Brain pericyte (primary cell): ENCODE measurements around the gene MAP3K10.

ENCODE experiments used
- DNase-seq: peaks from one replicate; pipeline ENCODE4 v3.0.0-alpha.2; 2012; ENCODE audit warnings: low read depth, low spot score

The MAP3K10 gene

DNA sequence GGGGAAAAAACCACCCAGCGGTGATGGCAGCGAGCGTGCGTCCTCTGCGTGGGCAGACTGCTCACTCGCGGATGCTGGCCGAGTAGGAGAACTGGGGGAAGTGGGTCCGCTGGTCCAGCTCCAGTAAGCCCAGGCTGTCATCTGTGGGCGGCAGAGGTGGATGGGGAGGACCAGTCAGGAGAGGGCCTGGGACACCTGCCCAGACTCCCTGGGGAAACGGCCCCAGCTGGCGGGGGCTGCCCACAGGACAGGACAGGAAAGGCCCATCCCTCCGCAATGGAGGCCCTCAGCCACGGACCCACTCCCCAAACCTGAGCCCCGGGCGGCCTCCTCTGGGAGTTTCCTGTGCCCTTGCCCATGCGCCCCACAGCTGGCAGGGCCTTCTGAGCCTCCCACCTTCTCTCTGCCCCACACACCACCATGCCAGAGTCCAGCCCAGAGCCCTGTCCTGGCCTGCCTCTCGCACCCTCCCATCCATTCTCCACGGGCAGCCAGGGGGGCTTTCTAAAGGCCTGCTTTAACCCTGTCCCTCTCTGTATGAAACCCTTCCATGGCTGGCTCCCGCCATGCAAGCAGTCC, 42.7 kb downstream of the MAP3K10 start:
- no peak for DNase-seq

DNA sequence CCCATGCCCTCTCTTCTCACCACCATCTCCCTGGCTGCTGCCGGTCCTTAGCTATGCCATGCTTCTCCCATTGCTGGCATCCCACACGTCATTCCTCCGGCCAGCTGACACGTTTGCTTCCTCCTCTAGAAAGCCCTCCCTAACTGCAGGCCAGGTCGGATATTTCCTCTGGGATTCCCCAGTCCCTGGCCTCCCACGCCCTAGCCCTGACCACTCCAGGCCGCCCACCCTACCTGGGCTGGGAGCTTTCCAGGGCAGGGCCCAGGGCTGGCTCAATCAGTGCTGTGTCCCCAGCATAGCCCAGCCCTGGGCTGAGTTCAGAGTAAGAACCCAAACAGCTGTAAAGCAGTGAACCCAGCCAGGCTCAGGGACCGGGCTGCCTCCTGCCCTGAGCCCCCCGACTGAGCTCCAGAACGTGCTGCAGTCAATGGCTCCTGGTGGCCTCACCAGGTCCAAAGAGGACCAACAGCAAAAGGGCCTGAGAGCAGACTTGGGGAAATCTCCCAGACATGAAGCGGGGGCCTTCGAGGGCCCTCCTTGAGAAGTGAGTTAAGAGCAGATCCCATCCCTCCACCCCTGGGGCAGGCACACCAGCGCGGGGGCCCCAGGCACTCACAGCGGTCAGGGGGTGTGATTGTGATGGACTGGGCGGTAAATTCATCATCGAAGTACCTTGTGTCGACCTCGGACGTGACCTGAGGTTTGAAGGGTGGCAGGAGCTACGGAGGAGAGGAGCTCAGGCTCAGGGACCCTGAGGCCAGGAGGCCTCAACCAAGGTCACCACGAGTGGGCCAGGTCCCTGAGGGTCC, 43.4 kb downstream of the MAP3K10 start:
- no peak for DNase-seq

DNA sequence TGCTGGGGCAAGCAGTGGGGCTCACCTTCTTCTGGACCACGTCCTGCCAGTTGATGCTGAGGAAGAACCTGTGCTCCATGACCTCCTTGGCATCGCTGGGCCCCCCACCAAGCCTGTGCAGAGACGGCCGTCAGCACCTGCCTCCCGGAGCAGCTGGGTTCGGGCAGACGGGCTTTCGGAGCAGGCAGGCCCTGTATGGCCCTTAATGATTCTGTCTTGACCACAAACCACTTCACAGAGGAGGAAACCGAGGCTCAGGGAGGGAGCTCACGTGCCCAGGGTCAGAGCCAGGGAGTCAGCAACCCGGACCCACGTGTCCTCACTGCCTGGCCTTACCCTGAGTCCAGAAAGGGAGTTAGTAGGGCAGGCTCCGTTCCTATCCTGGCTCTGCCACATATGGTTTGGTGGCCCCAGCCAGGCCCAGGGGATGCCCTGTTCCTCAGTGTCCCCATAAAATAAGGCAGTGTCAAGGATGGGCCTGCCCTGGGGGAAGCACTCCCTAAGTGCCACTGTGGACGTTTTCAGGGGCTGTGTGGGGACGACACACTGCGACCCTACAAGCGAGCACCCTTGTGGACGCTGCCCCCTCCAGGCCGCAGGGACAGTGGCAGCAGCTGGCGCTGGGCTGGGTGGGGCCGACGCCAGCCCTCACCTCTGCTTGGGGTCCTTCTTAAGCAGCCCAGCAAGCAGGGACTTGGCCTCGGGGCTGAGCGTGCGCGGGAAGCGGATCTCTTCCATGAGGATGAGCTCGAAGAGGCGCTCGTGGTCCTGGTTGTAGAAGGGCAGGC, 44.2 kb downstream of the MAP3K10 start:
- no peak for DNase-seq

DNA sequence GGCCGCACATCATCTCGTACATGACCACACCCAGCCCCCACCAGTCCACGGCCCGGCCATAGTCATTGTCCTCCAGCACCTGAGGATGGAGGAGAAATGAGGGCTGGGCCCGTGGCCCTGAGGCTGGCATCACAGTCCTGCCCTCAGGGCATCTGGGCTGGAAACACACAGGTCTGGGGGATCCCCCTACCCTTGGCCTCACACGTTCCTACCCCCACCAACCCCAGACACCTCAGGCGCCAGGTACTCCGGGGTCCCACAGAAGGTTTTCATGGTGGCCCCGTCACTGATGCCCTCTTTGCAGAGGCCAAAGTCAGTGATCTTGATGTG, 44.8 kb downstream of the MAP3K10 start:
- no peak for DNase-seq

DNA sequence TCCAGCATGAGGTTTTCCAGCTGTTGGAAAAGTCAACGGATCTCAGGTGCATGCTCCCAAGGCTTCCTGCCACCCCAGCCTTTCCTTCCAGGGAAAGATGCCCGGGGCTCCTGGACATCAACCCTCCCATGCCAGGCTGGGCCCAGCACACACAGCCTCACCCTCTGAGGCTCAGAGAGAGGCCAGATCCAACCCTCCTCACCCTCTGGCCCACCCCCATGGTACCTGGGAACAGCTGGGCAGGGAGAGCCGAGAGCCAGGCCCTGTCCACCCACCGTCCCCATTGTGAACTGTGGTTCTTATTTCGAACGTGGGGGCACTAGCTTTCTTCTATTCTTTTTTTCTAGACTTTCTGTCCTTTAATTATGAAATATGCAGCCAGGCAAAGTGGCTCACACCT, 45.1 kb downstream of the MAP3K10 start:
- DNase-seq: no peak

DNA sequence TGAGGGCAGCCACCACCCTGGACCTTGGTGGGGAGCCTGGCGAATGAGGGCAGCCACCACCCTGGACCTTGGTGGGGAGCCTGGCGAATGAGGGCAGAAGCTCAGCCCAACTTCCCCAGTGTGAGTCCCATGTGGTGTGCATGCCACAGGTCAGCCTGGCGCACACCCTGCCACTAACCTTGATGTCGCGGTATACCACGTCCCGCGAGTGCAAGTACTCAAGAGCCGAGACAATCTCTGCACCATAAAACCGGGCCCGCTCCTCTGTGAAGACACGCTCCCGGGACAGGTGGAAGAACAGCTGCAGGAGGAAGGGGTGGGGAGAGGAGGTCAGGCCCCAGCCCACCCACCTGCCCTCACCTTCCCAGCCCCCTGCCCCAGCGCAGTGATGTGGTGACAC, 46.6 kb downstream of the MAP3K10 start:
- no peak for DNase-seq

DNA sequence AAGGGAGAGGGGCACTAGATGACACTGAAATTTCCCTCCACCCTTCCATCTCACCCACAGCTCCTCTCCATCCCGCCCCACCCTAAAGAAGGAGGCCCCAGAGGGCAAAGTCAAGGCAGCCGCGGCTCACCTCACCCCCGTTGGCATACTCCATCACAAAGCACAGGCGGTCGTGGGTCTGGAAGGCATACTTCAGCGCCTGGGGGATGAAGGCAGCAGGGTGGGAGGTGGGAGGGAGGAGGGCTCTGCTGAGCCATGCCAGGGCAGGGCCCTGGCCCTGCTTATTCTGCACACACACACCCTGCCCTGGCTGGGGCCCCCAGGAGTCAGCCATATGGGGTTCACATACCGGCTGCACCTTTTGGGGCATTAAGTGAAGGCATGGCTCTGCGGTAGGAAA, 47.5 kb downstream of the MAP3K10 start:
- no peak for DNase-seq

DNA sequence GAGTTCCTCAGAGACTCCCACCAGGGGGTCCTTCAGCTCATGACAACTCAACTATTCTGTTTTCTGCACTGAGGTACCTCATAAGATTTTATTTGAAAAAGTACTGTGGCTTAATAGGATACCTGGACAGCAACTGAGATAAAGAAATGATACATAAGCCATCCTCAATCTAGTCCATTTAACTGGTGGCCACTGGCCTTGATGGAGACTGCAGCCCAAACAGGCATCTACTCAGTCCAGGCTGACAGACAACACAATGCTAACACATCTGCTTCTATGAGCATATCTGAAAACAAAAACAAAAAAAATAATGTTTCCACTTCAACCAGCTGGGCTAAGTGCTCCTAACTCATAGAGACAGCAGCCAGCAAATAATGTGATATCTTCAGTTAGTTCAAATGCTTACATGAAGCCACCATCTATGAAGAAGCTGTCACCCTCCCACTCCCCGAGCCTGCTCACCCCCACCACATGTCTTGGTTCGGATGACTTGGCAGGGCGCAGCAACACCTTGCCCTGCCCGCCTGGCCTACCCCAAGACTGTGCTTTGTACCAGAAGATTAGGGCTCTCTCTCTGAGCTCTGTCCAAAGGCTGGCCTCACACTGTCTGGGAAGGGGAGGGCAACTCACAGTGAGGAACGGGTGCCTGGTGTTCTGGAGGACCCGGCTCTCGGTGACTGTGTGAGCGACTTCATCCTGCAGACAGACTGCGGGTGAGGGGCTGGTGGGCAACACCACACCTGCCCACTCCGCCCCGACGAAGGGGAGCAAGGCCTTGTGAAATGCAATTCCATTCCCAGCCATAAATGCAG, 48.4 kb downstream of the MAP3K10 start:
- DNase-seq: no peak

DNA sequence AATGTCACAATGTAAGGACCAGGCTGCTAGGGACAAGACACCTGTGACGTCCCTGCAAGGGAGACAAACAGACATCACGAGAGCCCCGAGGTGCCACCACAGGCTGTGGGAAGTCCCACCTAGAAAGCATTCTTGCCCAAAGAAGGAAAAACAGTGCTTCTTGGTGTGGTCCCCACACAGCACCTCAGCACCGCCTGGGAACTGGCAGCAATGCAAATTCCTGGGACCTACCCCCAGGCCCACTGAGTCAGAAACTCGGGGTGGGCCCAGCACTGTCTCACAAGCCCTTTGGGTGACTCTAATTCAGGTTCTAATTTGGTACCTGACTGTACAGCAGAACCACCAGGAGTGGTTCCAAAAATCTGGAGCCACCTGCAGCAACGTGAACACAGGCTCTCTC, 49.1 kb downstream of the MAP3K10 start:
- no peak for DNase-seq

DNA sequence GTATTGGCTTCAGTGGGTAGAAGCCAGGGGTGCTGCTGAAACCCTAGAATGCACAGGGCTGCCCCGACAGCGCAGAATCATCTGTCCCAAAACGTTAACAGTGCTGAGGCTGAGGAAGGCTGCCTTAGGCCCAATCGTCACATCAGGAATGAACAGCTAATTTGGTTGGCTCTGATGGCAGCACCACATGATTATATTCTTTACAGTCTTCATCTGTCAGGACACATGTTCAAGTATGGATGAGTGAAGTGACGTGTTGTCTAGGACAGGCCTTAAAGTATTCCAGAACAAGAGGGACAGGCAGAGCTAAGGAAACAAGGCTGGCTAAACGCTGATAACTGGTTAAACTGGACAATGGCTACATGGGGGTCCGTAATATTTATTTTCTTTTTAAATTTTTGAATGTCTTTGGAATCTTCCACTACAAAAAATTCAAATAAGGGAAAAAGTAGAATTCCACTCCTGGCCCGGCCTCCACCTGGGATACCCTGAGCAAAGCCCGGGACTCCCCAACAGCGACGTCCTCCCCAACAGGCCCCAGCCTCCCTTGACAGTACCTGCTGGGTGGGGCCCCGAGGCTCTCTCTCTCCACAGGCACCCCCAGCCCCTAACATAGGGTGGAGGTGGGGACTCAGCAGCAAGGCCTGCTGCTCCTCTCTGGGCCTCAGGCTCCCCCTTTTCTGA, 50.0 kb downstream of the MAP3K10 start:
- DNase-seq: no peak

DNA sequence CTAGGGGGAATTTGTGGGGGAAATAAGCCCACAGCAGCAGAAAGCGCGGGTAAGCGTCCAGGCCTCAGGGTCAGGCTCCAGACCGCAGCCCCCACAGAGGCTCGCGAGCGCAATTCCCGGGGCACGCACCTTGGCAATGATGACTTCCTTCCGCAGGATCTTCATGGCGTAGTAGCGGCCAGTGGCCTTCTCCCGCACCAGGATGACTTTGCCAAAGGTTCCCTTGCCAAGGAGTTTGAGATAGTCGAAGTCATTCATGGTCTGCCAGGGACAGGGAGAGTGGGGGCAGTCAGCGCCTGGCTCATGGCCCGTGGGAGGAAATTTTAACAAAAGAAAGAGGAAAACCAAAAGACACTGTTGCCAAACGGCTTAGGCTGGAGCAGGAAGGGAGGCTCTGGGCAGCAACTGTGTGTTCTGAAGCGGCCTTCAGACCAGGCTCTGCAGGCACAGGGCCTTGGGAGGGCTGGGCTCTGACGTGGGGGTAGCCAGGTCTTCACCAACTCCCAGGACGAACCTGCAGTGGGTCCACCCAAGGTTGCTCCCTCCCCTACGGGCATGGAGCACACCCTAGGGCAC, 50.7 kb downstream of the MAP3K10 start:
- no peak for DNase-seq

DNA sequence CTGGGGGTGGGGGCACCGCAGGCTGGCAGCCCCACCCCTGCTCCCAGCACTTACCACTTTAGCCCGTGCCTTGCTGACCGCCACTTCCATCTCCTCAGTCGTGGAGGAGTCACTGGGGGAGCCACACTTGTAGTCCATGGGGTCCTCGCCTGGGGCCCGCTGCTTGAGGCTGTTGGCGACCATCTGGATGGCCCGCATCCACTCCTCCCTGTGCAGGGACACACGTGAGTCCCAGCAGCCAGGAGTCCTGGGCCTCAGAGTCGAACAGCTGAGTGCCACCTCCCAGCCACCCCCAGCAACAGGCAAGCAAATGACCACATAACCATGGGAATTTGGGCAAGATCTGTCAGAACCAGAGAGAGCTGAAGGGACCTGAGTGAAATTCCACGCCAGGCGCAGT, 51.3 kb downstream of the MAP3K10 start:
- DNase-seq: no peak

DNA sequence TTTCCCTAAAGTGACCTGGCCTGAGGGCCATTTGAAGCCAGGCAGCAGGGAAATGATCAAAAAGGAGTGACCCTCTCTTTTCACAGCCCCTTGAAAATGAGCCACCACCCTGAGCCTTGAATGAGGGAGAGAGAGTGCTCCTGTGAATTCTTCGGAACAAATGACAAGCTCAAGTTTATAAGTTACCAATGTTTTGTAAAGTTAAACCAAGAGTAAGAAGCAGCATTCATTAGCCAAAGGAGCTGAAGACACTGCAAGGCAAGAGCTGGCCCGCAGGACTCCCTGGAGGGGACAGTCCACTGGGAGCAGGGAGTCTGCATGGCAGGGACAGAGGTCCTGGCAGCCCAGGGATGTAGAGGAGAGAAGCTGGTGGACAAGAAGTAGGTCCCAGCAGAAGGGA, 52.0 kb downstream of the MAP3K10 start:
- no peak for DNase-seq

DNA sequence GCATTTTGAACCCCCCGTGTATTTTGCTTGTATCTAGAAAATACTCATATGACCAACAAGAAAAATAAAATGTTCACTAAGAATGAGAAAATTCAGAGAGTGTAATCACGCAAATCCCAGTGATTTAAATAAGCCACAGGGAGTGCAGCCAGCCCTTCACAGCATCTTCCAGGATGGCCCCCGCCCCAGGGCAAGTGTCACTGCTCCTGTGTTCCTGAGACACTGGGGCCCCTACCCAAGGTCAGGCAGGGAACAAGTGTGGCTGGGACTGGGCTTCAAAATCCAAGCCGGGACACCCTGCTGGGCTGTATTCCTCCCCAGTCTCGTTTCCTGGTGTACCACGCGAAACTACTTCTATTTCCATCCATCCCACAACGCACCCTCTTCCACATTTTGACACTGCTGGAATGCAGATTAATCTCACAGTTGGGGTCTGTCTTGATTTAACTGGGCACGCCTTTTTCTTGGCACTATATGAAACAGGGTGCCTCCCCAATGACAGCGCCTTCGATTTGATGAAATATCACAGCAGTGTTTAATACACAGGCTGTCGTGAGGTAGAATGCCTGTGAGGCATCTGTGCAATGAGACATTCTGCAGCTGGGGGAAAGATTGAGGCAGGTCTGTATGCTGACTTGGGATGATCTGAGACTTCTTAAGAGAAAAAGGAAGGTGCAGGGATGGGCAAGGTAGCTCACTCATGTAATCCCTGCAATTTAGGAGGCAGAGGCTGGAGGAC, 53.5 kb downstream of the MAP3K10 start:
- no peak for DNase-seq

DNA sequence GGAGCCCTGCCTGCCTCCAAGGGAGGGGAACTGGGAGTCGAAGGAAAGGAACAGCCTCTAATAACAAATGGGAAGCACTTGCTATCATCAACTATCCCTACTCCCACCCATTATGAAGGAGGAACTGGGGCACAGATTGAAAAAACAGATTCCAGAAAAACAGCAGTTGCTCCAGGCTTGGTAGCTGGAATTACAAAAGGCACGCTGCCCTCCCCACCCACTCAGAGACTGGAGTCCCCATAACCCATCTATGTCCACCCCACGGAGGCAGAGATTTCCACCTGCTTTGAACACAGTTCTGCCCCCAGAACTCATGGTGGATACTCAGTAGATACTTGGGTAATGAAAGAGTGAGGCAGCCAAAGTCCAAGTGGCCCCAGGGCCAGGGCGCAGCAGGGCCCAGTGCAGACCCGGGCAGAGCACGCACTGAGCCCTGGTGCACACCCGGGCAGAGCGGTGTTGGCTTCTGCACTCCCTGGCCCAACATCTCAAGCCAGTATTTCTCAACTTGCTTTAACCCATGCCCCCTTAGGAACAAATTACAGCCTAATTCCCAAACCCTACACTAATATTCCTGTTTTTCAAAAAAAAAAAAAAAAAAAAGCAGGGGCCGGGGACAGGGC, 54.4 kb downstream of the MAP3K10 start:
- no peak for DNase-seq

DNA sequence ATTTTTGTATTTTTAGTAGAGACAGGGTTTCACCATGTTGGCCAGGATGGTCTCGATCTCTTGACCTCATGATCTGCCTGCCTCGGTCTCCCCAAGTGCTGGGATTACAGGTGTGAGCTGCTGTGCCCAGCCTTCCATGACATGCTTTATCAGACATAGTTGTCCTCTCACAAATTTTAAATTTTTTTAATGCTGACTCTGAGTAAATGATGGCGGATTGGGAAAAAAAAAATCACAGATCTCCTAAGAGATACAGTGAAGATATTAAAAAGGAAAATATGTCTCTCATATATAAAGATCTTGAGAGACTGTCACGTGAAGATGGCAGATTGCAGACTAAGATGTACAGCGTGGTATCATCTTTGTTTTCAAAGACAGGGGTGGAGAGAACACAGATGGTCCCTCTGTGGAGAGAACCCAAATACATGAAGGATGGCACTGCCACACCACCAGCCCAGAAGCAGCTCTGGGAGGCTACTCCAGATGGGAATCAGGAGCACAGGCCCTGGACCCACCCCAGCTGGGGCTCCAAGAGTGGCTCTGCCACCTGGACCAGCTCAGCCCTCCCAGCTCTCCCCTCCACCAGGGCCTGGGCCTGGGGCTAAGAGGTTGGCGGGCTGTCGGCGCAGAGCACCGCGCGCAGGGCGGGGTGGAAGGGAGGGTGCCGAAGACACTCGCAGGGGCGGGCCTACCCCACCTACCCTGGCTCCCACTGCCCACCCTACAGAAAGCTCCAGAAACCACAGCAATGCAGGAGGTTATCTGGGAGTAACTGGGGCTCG, 55.3 kb downstream of the MAP3K10 start:
- no peak for DNase-seq

DNA sequence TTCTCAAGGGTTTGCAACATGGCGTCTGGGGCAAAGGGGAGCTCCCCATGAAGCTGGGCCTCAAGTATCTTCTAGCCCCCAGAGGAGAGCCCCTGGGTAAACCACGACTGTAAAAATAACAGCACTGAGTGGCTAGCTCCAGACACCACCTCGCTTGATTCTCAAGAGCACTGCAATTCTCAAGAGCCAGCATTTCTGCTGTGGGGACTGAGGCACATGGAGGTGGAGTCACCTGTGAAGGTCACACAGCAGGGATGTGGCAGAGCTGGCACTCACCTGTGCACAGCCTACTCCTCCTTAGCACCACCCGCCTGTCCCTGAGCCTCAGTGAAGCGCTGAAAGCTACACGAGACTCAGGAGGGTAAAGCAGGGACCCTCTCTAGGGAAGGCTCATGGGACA, 56.0 kb downstream of the MAP3K10 start:
- no peak for DNase-seq

DNA sequence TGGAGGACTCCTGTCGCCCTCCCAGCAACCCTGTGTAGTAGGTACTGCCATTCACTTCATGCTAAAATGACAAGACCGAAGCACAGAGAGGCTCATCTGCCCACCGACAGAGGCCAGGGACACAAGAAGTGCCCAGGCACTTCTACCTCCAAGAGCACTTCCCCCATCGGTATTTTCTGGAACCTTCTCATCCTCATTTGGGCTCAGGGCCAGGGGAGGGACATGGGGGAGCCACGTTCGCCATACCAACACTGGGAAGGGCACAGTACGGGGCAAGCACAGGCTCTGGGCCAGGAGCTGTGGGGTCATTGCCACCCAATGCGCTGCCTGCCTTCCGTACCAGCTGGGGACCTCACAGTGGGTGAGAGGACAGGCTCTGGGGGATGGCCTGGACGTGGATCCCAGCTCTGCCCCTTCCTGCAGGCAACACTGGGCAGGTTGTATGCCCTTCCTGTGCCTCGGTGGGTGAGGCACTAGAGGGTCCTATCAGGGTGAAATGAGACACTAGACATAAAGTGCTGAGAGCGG, 56.6 kb downstream of the MAP3K10 start:
- no peak for DNase-seq

DNA sequence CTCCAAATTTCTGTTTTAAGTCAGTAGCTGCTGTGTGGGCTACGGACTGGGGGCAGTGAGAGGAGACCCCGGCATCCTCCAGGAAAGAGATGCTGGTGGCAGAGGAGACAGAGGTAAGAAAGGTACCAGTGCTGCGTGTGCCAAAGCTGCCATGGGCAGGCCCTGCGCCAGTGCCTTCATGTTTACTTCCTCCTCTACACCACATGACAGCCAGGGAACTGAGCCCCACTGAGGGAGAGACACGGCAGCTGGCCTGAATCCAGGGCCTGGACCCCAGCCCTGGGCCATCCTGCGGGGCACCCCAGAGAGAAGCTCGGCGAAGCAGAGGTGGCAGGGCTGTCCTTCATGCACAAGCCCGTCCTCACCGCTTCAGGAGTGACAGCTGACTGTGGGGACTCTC, 58.0 kb downstream of the MAP3K10 start:
- DNase-seq: no peak
